Keratinocyte (primary cell): ENCODE data around the gene CCDC146. TPM values are rescaled to one million over a fixed set of nuclear protein-coding genes. Genes with fewer than 3 reads are reported as not detected.
"Not testable (repeated sequence)": the region's sequence is repeated elsewhere in the genome, so short reads cannot be mapped to it uniquely, and the experiment has no call there.

ENCODE experiments used
- DNase-seq: peaks from one replicate; pipeline ENCODE4 v3.0.0-alpha.2; 2011; ENCODE audit warnings: low read depth, missing footprints, low spot score
- FAIRE-seq: peaks from 2 replicates; lab custom pipeline; 2011; peaks lifted over from hg19 to GRCh38; lab: Jason Lieb, UNC
- H2AFZ ChIP-seq: 2 replicates; pipeline ENCODE4 v1.6.0; 2012; ENCODE audit warnings: low read length, control low read depth, inconsistent platforms; ENCODE audit not compliant: control insufficient read depth
- H3K27ac ChIP-seq: 2 replicates; pipeline ENCODE4 v1.5.1; 2011; ENCODE audit warnings: low read length; ENCODE audit not compliant: control insufficient read depth, insufficient read depth
- H3K27me3 ChIP-seq: 3 replicates; pipeline ENCODE4 v1.6.0; 2011; ENCODE audit warnings: low read length; ENCODE audit not compliant: control insufficient read depth, insufficient read depth; ENCODE audit errors: extremely low read depth
- H3K36me3 ChIP-seq, 2 experiments: 2 replicates in 1 of 2; 3 replicates in 1 of 2; pipeline ENCODE4 v1.5.1; 2011; ENCODE audit warnings: low read length in 2 of 2, mild to moderate bottlenecking in 1 of 2; ENCODE audit not compliant: control insufficient read depth in 2 of 2, insufficient read depth in 2 of 2; ENCODE audit errors: extremely low read depth in 1 of 2
- H3K4me1 ChIP-seq: 3 replicates; pipeline ENCODE4 v1.5.1; 2011; ENCODE audit warnings: low read length; ENCODE audit not compliant: control insufficient read depth, insufficient read depth; ENCODE audit errors: extremely low read depth
- H3K4me2 ChIP-seq: 3 replicates; pipeline ENCODE4 v1.6.0; 2011; ENCODE audit warnings: low read depth, low read length; ENCODE audit not compliant: control insufficient read depth, insufficient read depth; ENCODE audit errors: extremely low read depth
- H3K4me3 ChIP-seq, 3 experiments: fragments of 200-600 bp in 1 of 3; sonication (generic) in 1 of 3; 2 replicates in 2 of 3; 3 replicates in 1 of 3; pipeline ENCODE4 v1.5.1; 2011 to 2016; ENCODE audit warnings: low read length in 3 of 3, mild to moderate bottlenecking in 3 of 3, control low read depth in 2 of 3, inconsistent platforms in 1 of 3, low read depth in 1 of 3, mixed read lengths in 1 of 3, mixed run types in 1 of 3, moderate library complexity in 1 of 3; ENCODE audit not compliant: control insufficient read depth in 2 of 3, insufficient read depth in 2 of 3; ENCODE audit errors: extremely low read depth in 1 of 3
- H3K79me2 ChIP-seq: 2 replicates; pipeline ENCODE4 v1.6.0; 2012; ENCODE audit warnings: low read length; ENCODE audit not compliant: control insufficient read depth, insufficient read depth
- H3K9ac ChIP-seq: 3 replicates; pipeline ENCODE4 v1.6.0; 2011; ENCODE audit warnings: low read length; ENCODE audit not compliant: control insufficient read depth, insufficient read depth; ENCODE audit errors: extremely low read depth
- H3K9me1 ChIP-seq: 3 replicates; pipeline ENCODE4 v1.6.0; 2011; ENCODE audit warnings: low read length; ENCODE audit not compliant: control insufficient read depth, insufficient read depth; ENCODE audit errors: extremely low read depth
- H3K9me3 ChIP-seq: 2 replicates; pipeline ENCODE4 v1.5.1; 2012; ENCODE audit warnings: low read depth, low read length; ENCODE audit not compliant: control insufficient read depth
- H4K20me1 ChIP-seq: 3 replicates; pipeline ENCODE4 v1.6.0; 2011; ENCODE audit warnings: low read length; ENCODE audit not compliant: control insufficient read depth, insufficient read depth; ENCODE audit errors: extremely low read depth
- dilution Hi-C: fragments of 300-500 bp; cut with MboI; formaldehyde crosslinking; loops from one replicate; pipeline ENCODE4 v1.7.0; 2020; ENCODE audit warnings: low sequenced_read_pairs; ENCODE audit not compliant: extremely low pct_ligation_motif_present
- polyA plus RNA-seq, 5 experiments: library from polyadenylated mRNA; depleted of rRNA in 3 of 5; stranded (reverse) in 3 of 5; stranded (forward) in 1 of 5; unstranded in 1 of 5; fragments of >200 nt; gene quantifications; 1 replicate in 1 of 5; 2 replicates in 3 of 5; 3 replicates in 1 of 5; pipeline versions ENCODE4 v1.2.1 to v1.2.3, GENCODE V29; 2011 to 2012; ENCODE audit warnings: missing spikeins in 2 of 5, low read depth in 1 of 5, low replicate concordance in 1 of 5

The CCDC146 gene
- polyA plus RNA-seq, 1 donor (not counting 4 experiments of a cell fraction or from before 2014, with no cell fraction given), result 5.7 TPM

DNA sequence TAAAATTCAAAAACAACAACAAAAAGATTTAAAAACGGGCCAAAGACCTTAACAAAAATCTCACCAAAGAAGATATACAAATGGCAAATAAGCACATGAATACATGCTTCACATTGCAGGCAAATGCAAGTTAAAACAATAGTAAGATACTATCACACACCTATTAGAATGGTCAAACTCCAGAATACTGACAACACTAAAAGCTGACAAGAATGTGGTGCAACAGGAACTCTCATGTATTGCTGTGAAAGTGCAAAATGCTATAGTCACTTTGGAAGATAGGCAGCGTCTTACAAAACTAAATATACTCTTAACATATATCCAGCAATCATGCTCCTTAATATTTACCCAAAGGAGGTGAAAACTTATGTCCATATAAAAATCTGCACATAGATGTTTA, 16.3 kb downstream of the CCDC146 start:
- H3K36me3 ChIP-seq, FAIRE-seq, H3K9me1 ChIP-seq, DNase-seq, H4K20me1 ChIP-seq, dilution Hi-C loops, H3K4me3 ChIP-seq, H3K27me3 ChIP-seq, H3K9me3 ChIP-seq, H3K4me1 ChIP-seq, H3K27ac ChIP-seq, H2AFZ ChIP-seq, H3K4me2 ChIP-seq, H3K79me2 ChIP-seq, H3K9ac ChIP-seq: not testable (repeated sequence)

- FAIRE-seq, H3K4me3 ChIP-seq, H3K9me1 ChIP-seq: not testable (repeated sequence)
These were observed 17.9 kb downstream of the CCDC146 start for GRCh38 chr7:77140291-77140690.

DNA sequence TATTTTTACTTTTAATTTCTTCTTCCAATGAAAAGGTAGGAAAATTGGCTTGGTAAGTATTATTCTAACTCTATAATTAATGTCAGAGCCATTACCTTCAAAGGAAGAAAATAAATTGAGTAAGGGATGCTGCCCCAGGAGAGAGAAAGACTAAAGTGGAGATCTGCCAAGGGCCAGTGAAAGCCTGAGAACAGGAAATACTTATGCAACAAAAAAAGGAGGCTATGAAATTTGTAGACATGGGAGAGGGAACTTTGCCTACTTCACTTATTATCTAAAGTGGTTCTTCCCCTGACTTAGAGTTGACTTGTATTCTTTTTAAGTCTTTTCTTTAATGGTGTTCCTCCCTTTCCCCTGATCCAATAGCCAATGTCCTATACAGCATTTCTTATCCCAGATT, 29.8 kb downstream of the CCDC146 start:
- H4K20me1 ChIP-seq, H3K36me3 ChIP-seq, H3K4me3 ChIP-seq, H3K9me1 ChIP-seq, H3K27ac ChIP-seq, H3K79me2 ChIP-seq, FAIRE-seq, H3K9ac ChIP-seq, H3K4me2 ChIP-seq, H2AFZ ChIP-seq, DNase-seq, H3K4me1 ChIP-seq, H3K9me3 ChIP-seq, H3K27me3 ChIP-seq, dilution Hi-C loops: not testable (repeated sequence)

More at GRCh38 chr7:77140291-77140690, 17.9 kb downstream of the CCDC146 start:
- H3K4me2 ChIP-seq, H3K79me2 ChIP-seq, H2AFZ ChIP-seq, H3K27me3 ChIP-seq, H3K36me3 ChIP-seq, H3K9me3 ChIP-seq, H3K9ac ChIP-seq, H3K4me1 ChIP-seq, H4K20me1 ChIP-seq, H3K27ac ChIP-seq, dilution Hi-C loops, DNase-seq: not testable (repeated sequence)
